SK-N-MC (cell line): ENCODE measurements around the gene TPSG1.

ENCODE experiments used
- EZH2 ChIP-seq: fragments of 200-600 bp; sonication (generic); IDR thresholded peaks from one replicate; pipeline ENCODE4 v1.6.1; 2017; ENCODE audit warnings: antibody characterized with exemption
- POLR2AphosphoS5 ChIP-seq: IDR thresholded peaks from 2 replicates; pipeline ENCODE4 v1.6.1; 2012; ENCODE audit warnings: mild to moderate bottlenecking, low read depth, low read length, borderline replicate concordance

- no peak for TF ChIP-seq POLR2AphosphoS5
- no peak for TF ChIP-seq EZH2
Observed at GRCh38 chr16:1194665-1195392, 30.2 kb downstream of the TPSG1 start.
